GM19372 (cell line): Measurements from ENCODE around the gene MYO7B.
"Not testable (repeated sequence)": the region's sequence is repeated elsewhere in the genome, so short reads cannot be mapped to it uniquely, and the experiment has no call there.

Experiments
- ATAC-seq: cut with Tn5 transposase; IDR thresholded peaks from one replicate; pipeline ENCODE4 v1.9.1; 2021; ENCODE audit warnings: mild to moderate bottlenecking, low read depth, moderate library complexity; ENCODE audit not compliant: unreplicated experiment

Gene MYO7B

DNA sequence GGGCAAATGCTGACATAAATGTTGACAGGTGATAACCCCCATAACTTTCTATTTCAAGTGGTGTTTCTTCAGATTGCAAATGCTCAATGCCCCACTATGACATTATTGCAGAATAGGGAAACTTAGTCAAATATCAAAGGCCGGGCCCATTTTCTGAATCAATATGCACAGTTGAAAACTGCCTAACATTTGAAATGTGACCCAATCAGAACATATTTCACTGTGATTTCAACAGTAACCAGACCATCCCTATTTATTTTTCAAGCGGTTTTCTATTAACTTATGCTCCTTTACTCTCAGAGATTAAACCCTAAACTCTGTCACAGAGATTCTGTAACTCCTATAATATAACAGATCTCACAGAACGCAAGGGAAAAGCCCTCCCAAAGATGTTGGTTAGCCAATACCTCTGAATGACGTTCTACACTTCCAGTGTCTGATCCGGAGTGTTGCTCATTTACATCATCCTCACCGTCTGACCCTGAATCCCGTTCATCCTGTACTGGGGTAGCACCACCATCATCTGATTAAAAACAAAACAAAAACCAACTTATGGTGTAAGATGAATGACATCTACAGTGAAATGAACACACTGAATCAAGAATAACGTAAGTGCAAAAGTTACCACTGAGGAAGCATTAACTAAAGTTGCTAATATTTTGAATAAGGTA is 12.1 kb upstream of the MYO7B start:
- ATAC-seq = no peak

DNA sequence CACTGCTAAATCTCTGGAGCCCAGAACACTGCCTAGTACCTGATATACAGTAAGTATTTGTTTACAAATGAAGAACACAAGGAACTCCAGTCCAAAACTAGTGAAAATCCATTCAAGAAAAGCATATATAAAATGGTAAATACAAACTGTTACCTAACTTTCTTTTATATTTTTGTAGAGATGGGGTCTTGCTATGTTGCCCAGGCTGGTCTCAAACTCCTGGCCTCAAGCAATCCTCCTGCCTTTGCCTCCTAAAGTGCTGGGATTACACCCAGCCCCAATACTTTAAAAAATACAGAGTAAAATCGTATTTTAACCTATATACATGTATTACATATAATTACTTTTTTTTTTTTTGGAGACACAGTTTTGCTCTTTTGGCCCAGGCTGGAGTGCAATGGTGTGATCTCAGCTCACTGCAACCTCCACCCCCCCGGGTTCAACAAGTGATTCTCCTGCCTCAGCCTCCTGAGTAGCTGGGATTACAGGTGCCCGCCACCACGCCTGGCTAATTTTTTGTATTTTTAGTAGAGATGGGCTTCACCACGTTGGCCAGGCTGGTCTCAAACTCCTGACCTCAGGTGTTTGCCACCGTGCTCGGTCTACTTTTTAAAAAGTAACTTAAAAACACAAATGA is 11.2 kb upstream of the MYO7B start:
- not testable (repeated sequence) for ATAC-seq

DNA sequence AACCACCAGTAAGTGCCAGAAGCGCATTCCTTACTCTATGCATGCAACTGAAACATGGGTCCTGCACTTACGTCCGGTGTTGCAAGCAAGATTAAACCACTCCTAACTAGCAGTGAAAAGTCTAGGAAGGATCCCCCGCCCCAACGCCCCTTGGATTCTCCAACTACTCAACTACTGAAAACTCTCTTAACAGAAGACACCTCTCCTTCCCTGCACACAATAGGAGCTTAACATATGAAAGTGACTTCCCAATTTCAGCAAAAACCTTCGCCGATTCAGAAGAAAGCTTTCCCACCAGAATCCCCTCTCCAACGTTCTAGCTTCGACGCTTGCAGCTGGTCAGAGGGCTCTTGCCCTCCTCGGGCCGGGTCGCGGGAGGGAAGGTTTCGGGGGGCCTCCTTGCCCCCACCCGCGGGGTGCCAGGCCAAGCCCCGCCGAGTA is 9.8 kb upstream of the MYO7B start:
- ATAC-seq = no peak

DNA sequence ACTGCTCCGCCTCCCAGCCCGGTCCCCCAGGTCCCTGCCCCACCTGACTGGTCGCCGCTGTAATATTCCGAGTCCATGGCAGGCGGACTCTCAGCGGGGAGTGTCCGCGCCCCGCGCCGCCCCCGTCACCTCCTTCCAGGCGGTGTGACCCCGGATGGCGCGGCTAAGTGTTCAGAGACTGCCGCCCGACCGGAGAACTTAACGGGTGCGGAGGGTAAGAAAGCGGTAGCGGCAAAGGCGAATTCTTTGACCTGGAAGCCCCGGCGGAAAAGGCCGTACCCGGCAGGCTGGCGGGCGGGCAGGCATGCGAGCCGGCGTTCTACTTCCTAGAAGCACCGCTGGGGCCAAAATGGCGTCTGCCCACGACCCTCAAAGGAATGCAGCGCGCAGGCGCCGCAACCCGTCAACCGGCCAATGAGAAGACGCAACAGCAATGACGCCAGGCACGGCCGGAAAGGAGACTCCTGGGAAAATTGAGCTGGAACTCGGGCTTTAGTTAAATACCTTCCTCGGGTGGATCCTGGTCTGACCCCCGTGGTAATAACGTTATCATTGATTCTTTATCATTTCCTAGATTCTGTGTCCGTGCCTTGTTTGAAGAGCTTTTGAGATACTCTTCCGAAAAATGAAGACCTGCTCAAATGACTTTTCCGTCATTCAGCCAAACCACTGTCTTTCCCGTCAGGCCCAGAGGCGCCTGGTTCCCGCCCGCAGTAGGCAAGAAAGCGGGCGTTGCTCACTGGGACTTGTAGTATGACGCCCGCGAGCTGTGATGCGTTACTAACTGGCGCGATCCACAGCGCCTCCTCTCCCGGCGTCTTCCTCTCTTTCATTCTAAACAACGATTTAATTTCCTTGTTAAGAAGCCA is 9.1 kb upstream of the MYO7B start, which contains the start of gene IWS1:
TSS of gene IWS1 (minus strand) at position 358 of the 869 bp plus-strand sequence. CDS start at position 77, 281 bp downstream.
- ATAC-seq = peak; percentile 80

DNA sequence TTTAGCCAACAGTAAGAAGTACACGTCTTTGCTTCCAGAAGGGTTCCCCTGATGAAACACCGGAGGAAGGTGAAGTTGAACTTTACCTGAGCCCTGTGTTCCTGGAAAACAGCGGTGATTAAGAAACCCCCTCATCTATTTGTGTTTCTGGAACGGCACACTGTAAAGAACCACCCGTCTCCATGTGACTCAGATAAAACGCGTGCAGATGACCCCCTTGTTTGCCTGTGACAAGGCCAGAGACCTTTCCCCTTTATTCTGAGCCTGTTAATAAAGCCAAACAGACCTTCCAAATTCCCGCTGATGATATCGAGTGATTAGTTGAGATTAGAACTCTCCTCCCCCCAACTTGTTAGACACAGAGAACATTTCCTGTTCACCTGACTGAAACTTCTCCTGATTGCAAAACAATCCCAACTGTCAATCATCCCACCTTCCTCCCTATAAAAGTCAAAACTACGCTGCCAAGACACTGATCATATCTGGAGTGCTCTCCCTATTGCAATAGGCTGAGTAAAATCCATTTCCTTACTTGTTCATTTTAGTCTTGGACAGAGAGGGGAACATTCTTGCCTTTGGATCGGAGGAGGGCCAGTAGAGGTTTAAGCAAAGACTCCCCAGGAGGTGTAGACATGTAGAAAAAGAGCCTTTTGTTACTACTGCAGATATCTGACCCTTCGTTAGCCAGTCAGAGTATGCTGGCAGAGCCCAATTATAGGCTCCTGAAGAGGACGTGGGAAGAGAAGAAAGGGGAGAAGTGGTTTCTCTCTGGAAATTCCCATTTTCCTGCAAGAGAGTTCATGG is 8.3 kb upstream of the MYO7B start:
- ATAC-seq = peak; percentile 24

DNA sequence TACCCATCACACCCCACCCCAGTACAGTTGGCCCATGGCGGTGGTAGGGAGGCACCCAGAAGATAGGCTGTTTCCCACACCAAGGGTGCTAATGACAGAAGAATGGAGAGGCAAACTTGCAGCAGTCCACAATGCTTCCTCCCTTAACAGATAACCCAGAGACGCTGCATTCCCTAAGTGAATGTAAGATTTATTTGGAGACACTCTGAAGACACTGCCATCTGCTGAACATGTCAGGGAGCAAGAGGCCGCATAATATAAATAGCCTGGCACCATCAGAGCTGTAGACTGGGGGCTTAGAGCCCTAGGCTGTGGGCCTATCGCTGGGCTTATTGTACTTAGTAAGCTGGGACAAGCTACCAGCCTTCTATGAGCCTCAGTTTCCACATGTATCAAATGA is 7.0 kb upstream of the MYO7B start:
- ATAC-seq = no peak

DNA sequence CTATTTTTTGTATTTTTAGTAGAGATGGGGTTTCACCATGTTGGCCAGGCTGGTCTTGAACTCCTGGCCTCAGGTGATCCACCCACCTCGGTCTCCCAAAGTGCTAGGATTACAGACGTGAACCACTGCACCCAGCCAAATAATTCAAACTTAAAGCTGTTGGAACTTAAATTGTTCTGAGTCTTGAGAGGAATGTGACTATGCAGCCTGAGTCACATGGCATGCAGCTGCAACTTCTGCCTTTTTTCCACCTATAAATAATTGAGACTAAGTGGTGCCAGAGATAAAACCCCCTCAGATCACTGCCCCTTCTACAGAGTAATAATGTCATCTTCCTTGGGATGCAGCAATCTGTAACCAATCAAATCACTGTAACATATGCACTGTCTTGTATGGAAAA is 6.1 kb upstream of the MYO7B start:
- not testable (repeated sequence) for ATAC-seq

DNA sequence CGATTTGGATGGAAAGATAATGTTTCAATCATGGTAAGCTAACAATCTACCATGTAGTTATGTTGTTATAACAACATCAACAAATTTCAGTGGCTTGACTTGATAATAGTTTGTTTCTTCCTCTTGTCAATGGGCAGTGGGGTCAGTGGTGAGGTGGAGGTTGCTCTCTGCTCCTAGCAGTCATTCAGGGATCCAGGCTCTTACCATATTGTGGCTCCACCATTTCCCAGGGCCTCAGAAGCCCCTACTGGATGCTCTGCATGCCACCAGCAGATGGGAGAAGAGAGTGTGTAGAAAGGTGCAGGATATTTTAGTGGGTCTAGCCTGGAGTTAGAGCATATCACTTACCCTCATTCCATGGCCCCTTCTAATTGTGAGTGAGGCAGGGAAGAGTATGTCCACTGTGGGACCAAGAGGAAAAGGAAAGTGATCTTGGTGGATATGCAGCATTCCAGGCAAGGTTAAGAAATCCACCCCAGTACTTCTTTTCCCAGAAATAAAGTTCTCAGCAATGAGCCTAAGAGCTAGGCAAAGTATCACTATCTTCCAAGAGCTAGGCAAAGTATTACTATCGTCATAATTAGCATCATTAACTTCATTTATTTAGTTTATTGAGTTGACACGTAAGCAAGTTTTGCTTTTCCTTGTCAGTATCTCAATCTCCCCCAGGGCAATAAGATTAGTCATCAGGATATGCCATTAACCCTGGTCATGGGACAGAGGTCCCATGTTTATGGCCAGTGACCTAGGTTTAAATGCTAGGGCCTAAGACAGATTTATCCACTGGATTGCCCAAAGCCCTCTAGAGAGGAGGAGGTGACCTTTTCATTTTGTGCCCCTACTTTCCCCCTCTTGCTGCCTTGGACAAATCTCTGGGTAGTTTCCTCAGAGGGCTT is 5.0 kb upstream of the MYO7B start:
- no peak for ATAC-seq

DNA sequence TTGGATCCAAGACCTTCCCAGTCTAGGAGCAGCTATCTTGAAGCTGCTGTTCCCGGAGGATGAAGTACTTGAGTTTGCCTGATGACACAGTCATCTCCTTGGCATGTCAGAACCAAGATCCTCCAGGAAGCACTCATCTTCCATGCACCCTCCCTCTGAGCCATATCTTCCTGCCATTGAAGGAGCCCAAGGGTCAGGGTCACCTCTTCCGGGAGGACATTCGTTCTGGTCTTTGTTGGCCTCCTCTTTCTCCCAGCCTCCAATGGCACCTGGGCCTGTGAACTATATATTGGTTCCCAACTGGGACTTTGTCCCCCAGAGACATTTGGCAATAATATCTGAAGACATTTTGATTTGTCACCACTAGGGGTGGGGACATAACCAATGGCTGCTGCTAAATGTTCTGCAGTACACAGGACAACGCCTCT is 4.2 kb upstream of the MYO7B start:
- ATAC-seq = no peak

DNA sequence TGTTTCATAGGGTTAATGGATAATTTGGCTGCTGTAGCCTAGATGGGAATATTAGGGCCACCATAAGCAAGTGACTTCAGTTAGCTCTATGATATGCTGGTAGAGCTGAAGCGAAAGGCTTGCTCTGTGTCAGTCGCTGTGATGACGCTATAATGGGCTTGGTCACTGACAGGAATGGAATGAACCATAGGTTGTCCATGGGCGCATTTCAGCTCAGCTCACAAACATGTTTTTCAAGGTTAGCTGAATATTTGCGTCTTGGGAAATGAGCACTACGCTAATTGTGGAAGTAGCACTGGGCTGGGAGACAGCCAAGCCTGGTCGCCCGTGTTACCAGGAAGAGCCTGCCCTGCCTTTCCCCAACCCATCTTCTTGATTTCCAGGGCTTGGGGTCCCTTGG is 3.2 kb upstream of the MYO7B start:
- no peak for ATAC-seq

DNA sequence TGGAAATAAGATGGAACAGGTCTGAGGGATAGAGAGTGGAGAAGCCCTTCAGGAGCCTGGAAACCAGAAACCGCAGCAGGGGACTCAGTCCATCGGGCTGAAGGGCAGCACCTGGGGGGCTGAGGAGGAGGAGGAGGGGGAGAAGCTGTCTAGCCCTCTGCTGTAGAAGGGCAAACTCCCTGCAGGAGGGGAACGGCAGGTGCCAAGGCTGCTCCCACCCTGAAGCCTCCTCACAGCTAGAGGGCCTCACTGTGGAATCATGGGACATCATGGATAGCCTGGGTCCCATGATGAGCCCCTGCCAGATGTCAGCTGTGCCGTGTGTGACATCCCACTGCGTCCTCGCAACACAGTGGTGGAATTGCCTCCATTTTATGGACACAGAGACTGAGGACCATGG is 435 bp downstream of the MYO7B start:
- no peak for ATAC-seq

DNA sequence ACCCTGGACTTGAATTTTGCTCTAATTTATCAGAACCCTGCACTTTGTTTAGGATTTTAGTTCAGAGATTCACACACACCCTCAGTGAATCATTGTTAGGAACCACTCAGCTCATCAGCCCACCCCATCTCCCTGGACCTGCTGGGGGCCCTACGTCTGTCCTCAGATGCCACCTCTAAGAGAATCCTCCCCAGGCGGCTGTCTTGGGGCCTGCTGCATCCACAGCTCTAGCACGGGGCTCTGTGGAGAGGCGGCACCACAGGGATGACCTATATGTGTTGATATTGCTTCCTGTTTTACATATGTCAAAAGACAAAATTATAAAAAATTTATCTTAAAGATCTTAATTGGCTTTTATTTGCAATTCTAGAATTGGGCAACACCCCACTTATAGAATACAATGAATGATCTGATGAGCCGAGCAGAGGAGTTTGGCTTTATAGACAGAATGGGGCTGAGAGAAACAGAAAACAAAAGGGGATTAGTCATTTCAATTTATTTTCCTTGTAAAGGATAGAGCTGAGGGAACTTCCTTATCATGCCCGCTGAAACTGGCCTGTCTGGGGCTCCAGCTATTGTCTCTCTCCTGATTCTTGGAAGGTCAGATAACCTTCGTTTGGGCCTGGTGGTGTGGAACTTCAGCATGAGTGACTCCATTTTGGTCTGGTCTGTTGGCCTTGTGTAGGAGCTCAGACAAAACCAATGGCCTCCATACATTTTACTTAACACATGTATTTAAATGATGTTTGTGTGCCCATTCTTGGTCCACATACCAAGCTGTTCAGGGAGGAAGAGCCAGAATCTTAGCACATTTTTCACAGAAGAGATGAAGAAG is 1.4 kb downstream of the MYO7B start:
- ATAC-seq = no peak

DNA sequence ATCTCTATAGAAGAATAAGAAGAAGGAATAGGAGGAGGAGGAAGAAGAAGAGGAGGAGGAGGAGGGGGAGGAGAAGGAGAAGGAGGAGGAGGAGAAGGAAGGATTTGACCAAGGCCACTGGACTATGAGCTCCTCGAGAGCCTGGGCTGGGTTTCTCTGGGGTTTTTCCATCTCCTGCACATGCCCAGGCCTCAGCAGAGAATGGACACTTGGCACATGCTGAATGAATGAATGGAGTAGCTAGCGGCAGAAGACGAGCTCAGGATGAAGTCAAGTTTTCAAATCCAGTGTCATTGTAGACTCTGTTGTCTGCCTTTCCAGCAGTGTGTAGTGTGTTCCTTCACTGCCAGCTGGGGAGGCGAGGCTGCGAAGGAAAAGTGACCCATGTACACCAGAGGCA is 2.2 kb downstream of the MYO7B start:
- ATAC-seq = no peak

DNA sequence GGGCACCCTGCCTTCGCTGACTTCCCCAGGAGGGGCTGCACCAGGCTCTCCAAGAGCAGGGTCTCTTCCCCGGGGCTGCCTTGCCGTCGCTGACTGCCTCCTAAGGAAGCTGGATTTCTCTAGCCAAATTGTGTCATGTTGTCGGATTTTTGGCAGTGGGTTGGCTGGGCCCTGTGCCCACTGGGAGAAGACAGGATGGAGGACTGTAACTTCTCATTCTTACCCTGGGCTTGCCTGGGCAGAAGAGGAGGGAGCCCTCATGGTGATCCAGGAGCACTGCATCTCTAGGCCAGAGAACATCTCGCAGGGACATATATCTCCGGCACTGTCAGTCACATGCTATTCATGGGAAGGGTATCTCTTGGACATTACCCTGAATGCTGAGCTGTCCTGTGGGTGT is 6.3 kb downstream of the MYO7B start:
- ATAC-seq = no peak

DNA sequence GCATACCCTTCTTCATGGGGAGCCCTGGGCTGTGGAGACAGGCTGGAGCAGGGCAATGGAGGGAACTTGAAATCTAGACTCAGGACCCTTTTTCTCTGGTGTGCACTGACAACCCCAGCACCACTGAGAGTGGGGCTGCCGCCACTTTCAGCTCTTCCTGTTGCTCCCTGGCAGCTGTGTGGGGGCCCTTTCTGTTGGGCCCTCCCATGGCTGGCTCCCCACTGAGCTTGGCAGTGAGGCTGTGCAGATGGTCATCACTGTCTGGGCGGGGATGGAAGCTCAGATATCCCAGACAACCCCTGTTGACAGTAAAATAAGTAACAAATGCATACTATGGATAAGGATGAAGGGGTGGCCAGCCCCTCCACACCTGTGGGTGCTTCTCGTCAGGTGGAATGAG is 6.7 kb downstream of the MYO7B start:
- no peak for ATAC-seq

DNA sequence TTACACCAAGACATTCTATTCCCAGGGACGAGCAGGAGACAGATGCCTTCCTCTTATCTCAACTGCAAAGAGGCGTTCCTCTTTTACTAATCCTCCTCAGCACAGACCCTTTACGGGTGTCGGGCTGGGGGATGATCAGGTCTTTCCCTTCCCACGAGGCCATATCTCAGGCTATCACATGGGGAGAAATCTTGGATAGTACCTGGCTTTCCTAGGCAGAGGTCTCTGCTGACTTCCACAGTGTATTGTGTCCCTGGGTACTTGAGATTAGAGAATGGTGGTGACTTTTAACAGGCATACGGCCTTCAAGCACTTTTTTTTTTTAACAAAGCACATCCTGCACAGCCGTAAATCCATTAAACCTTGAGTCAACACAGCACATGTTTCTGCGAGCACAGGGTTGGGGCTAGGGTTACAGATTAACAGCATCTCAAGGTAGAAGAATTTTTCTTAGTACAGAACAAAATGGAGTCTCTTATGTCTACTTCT is 7.6 kb downstream of the MYO7B start:
- not testable (repeated sequence) for ATAC-seq

DNA sequence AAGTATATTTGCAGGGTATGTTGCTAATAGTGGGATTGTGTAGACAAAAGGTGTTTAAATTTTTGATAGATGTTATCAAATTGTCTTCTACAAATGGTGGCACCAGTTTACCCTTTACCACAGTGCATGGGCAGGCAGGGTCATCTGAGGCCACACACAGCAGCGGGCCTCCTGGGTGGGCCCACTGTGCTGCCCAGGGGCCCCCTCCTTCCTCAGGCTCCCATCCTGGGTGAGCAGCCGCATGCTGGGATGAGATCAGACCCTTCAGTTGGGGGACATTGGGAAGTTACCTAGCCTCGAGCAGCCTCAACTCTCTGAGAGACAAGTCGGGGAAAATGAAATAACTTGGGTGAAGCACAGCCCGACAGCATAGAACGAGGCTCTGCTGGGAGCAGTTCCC is 9.7 kb downstream of the MYO7B start:
- no peak for ATAC-seq

DNA sequence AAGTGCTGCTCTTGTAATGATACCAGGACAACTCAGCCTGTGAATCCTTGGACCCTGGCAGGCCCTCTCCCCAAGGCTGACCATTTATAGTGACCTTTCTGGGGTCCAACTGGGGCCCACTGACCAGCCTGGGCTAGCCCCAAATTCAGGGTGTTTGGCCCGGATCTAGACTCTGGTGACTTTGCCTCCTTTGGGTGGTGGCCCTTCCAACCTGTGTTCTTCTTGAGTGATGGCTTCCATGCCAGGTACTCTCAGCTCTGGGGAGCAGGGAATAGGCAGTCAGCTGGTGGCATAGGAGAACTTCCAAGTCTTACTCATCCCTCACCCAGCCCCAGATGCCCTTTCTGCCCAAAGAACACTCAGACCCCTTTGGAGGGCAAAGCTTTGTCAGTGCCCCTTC is 10.3 kb downstream of the MYO7B start:
- no peak for ATAC-seq
